Adrenal gland (tissue), 5 donors: ENCODE results near the gene MSLN.

Experiments used
- CTCF ChIP-seq, 6 experiments: fragments of 450-650 bp in 4 of 6; fragments of 200-600 bp in 2 of 6; sonication (generic) in 1 of 6; IDR thresholded peaks; 1 replicate in 5 of 6; 2 replicates in 1 of 6; pipeline versions ENCODE4 v1.5.1 to v1.8.0; 2016 to 2021; ENCODE audit warnings: antibody characterized with exemption in 6 of 6, mild to moderate bottlenecking in 2 of 6, moderate library complexity in 1 of 6
- POLR2A ChIP-seq, 2 donors: fragments of 450-650 bp; IDR thresholded peaks; one replicate each; pipeline ENCODE4 v1.6.1; 2017; ENCODE audit warnings: antibody characterized with exemption in 2 of 2, mild to moderate bottlenecking in 2 of 2, moderate library complexity in 1 of 2
- donor health status: DM: no; HTN: no; CAD: no.

- TF ChIP-seq CTCF (IDR thresholded peaks at IDR 0.05) (no peak), POLR2A (IDR thresholded peaks at IDR 0.05) (no peak)
These were observed 29.6 kb downstream of the MSLN start for GRCh38 chr16:790086-790485.
